Inflammatory macrophage treated with lipopolysaccharide for 1 hour (primary cell): Measurements from ENCODE around the gene HPS5.
"Not testable (repeated sequence)": the region's sequence is repeated elsewhere in the genome, so short reads cannot be mapped to it uniquely, and the experiment has no call there.

Source experiments
- DNase-seq, 2 donors: peaks; one replicate each; pipeline ENCODE4 v3.0.0-alpha.2; 2020 to 2022

The HPS5 gene

DNA sequence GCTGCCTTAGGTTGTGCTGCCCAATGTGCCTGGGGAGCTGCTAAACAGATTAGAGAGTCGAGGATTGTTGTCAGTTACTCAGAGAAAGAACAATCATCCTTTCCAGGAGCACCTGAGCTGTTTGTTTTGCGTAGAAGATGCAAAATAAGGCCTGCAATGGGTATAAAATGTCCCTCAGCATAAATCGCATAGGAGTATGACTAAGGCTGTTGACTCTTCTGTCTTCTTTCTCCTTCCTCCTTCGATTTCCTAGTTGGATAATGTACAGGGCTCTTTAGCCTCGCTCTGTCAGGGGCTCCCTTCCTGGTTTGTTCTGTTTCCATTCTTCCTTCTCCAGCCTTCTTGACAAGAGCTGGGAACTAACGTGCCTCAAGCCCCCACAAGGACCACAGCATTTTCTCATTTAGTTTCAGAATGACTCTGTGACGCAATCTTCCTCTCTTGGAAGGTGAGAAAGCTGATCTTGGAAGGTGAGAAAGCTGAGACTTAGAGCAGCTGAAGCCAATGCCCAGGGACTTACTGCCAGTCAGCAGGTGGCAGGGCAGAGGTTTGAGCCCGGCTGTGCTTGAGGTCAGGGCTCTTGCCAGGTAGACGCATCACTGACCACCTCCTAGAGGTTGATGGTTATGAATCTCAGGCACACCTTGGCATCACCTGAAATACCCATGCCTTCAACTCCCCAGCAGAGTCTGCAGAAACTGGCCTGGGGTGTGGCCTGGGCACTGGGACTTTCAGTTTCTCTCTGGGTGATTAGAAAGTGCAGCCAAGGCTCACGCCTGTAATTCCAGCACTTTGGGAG is 54.4 kb downstream of the HPS5 start:
- DNase-seq: not testable (repeated sequence)

DNA sequence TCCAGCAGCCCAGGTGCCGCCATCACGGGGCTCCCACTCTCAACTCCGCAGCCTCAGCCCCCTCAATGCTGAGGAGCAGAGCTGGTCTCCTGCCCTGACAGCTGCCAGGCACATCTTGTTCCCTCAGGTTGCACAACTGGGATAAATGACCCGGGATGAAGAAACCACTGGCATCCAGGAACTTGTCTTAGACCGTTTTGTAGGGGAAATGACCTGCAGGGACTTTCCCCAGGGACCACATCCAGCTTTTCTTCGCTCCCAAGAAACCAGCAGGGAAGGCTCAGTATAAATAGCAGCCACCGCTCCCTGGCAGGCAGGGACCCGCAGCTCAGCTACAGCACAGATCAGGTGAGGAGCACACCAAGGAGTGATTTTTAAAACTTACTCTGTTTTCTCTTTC is 56.0 kb downstream of the HPS5 start, which contains the start of gene SAA1:
SAA1 (plus strand) TSS at position 316 of the 400 bp plus-strand sequence. CDS start 624 bp downstream, outside the sequence.
- DNase-seq: no peak

DNA sequence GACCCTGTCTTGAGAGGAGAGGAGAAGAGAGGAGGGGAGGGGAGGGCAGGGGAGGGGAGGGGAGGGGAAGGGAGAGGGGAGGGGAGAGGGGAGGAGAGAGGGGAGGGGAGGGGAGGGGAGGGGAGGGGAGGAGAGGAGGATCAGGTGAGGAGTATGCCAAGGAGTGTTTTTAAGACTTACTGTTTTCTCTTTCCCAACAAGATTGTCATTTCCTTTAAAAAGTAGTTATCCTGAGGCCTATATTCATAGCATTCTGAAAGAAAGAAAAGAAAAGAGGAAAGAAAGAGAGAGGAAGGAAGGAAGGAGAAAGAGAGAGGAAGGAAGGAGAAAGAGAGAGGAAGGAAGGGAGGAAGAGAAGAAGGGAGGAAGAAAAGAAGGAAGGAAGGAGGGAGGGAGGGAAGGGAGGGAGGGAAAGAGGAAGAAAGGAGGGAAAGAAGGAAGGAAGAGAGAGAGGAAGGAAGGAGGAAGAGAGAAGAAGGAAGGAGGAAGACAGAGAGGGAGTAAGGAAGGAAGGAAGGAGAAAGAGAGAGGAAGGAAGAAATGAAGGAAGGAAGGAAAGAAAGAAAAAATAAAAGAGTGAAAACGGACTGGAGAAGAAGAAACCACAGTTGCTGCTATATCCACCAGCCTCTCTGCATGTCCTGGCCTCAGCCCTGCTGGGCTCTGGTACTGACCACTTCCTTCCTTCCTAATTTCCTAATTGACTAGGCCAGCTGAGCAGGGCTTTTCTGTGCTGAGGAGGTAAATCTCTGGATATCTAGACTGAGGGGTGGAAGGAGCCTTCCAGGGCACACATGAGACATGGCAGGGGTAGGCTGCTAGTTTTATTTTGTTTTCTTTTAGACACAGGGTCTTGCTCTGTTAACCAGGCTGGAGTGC is 57.0 kb downstream of the HPS5 start:
- no peak for DNase-seq

DNA sequence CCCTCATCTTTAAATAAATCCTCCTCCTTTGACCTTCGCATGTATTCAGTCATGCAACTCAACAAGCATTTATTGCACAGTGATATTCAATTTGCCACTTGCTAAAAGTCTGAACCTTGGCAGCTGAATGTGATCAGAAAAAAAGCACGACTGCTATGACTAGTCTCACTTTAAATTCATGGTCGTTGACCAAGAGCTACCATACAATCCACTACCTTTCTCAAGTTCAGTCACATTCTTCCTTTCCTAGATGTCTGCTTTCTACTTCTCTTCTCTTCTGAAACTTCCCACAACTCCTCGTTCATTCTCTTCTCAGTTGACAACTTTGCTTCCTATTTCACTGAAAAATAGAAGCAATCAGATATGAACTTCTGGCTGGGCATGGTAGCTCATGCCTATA is 57.9 kb downstream of the HPS5 start:
- no peak for DNase-seq

DNA sequence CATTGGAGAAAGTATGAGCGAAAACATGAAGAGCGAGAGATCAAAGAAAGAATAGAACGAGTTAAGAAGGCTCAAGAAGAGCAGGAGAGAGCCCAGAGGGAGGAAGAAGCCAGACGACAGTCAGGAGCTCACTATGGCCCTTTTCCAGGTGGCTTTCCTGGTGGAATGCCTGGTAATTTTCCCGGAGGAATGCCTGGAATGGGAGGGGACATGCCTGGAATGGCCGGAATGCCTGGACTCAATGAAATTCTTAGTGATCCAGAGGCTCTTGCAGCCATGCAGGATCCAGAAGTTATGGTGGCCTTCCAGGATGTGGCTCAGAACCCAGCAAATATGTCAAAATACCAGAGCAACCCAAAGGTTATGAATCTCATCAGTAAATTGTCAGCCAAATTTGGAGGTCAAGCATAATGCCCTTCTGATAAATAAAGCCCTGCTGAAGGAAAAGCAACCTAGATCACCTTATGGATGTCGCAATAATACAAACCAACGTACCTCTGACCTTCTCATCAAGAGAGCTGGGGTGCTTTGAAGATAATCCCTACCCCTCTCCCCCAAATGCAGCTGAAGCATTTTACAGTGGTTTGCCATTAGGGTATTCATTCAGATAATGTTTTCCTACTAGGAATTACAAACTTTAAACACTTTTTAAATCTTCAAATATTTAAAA is 59.1 kb downstream of the HPS5 start:
- DNase-seq: not testable (repeated sequence)

DNA sequence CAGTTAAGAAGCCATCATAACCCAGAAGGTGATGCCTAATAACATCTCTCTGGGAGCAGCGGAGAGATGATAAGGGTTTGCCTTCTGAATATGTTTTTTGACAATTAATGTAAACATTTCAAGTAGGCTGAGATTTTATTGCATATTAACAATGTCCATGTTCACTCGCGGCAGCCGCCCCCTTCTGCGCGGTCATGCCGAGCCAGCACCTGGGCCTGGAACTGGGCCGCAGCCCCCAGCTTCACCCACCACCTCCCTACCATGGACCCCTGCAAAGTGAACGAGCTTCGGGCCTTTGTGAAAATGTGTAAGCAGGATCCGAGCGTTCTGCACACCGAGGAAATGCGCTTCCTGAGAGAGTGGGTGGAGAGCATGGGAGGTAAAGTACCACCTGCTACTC is 60.2 kb downstream of the HPS5 start:
- DNase-seq: no peak

DNA sequence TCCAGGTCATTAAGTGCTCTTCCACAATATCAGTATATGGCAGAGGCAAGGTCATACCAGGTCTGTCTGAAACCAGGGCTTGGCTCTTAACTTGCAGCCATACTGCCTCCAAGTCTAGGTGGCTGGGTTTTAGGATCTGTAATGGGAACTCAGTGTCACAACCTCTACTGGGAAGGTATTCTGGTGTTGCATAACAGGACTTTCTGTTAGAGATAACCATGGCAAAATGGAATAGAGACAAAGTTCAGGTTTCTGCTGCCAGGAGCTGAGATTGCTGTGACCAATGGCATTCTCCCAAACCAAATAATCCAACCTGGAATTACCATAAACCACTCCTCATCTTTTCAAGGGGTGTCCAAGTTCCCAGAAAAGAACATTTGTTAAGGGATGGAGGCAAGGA is 62.7 kb downstream of the HPS5 start:
- DNase-seq: no peak

DNA sequence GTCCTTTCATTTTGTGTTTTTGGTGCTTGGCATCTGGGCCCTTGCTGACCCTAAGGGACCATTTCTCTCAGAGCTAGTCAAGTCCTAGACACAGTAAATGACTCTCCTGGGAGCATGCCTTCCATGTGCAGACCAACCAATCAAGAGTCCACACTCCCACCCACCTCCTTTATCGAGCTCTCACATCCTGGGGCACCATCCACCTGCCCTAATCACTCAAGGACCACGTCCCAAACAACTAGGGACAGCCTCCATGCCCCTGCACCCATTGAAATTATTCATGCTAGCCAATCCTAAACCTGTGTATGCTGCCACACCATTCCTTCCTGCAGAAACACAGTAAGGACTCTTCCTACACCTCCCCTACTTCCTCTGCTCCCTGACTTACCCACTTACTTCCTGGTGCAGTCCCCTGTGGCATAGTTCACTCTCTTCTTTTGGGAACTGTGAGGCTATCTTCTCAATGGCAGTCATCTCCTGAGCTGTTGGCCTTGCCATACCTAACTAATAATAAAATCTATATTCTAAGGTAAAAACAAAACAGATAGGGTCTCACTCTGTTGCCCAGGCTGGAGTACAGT is 67.1 kb downstream of the HPS5 start:
- DNase-seq: peak in 1 of 2 donors; percentile 5

DNA sequence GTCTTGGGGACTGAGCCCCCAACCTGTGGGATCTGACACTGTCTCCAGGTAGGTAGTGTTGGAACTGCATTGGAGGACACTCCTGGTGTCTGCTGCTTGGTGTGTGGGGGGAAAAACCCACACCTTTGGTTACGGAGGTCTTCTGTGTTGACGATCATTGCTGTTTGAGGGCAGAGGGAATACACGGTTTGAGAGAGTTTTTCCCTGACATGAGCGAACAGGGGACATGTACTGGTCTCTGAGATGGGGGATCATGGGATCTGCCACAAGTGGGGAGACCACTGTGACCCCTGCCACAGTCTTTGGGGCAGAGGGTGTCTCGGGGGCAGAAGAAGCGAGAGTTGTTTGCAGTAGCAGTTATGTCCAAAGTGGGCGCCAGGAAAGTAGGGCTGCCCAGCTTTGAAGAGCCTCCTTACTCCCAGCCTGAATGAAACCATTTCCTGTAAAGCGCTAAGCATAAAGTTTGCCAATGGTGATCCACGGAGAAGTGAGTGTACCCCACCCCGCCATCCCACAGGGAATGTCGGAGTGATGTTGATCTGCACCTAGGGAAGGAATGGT is 68.1 kb downstream of the HPS5 start:
- DNase-seq: no peak

DNA sequence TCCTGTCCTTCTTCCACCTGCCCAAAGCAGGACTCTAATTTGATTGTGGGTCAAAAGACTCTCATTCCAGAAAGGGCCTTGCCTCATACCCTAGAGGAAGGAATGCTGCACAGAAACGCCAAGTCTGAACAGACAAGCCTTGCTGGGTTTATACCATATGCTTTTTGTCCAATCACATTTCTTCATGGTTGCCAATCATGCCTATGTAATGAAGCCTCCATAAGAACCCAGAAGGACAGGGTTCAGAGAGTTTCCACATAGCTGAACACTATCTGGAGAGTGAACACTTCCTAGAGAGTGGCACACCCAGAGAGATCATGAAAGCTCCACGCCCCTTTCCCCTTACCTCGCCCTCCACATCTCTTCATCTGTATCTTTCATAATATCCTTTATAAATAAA is 68.7 kb downstream of the HPS5 start:
- no peak for DNase-seq

DNA sequence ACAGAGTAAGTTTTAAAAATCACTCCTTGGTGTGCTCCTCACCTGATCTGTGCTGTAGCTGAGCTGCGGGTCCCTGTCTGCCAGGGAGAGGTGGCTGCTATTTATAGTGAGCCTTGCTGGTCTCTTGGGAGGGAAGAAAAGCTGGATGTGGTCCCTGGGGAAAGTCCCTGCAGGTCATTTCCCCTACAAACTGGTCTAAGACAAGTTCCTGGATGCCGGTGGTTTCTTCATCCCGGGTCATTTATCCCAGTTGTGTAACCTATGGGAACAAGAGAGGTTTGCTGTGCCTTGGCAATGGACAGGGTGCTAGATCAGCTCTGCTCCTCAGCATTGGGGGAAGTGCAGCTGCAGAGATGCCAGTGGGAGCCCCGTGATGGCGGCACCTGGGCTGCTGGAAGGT is 73.4 kb downstream of the HPS5 start, which contains the start of gene SAA2:
SAA2 (minus strand) TSS at position 108 of the 400 bp plus-strand sequence. CDS start 657 bp downstream, outside the sequence.
- DNase-seq: peak in 1 of 2 donors; percentile 14

DNA sequence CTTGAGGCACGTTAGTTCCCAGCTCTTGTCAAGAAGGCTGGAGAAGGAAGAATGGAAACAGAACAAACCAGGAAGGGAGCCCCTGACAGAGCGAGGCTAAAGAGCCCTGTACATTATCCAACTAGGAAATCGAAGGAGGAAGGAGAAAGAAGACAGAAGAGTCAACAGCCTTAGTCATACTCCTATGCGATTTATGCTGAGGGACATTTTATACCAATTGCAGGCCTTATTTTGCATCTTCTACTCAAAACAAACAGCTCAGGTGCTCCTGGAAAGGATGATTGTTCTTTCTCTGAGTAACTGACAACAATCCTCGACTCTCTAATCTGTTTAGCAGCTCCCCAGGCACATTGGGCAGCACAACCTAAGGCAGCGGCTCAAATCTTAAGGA is 74.8 kb downstream of the HPS5 start:
- not testable (repeated sequence) for DNase-seq

DNA sequence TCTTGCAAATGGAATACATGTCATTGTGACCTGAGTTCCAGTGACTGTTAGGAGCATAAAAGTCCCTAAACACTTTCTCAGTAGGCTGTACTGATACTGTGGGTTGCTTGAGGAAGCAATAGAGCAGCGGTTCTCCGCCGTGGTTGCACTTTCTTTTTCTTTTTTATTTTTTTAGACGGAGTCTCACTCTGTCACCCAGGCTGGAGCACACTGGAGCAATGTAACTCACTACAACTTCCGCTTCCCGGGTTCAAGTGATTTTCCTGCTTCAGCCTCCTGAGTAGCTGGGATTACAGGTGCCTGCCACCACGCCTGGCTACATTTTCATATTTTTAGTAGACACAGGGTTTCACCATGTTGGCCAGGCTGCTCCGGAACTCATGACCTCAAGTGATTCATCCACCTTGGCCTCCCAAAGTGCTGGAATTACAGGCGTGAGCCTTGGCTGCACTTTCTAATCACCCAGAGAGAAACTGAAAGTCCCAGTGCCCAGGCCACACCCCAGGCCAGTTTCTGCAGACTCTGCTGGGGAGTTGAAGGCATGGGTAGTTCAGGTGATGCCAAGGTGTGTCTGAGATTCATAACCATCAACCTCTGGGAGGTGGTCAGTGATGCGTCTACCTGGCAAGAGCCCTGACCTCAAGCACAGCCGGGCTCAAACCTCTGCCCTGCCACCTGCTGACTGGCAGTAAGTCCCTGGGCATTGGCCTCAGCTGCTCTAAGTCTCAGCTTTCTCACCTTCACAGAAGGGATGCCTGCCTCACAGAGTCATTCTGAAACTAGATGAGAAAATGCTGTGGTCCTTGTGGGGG is 75.4 kb downstream of the HPS5 start:
- peak; percentile 20 to 54 for DNase-seq

DNA sequence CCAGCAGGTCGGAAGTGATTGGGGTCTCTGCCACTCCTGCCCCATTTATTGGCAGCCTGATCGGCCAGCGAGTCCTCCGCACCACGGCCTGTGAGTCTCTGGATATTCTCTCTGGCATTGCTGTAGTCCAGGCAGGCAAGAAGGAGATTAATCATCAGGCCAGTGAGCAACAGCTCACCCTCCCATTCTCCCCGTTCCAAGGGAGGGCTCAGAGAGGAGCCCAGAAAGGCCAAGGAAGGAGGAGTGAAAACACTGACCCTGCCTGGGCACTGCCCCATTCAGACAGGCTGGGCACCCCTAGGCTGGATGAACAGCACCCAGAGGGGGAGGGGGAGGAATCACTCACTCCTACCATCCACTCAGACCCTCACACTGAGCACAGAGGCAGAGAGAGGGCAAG is 76.5 kb downstream of the HPS5 start:
- DNase-seq: no peak

DNA sequence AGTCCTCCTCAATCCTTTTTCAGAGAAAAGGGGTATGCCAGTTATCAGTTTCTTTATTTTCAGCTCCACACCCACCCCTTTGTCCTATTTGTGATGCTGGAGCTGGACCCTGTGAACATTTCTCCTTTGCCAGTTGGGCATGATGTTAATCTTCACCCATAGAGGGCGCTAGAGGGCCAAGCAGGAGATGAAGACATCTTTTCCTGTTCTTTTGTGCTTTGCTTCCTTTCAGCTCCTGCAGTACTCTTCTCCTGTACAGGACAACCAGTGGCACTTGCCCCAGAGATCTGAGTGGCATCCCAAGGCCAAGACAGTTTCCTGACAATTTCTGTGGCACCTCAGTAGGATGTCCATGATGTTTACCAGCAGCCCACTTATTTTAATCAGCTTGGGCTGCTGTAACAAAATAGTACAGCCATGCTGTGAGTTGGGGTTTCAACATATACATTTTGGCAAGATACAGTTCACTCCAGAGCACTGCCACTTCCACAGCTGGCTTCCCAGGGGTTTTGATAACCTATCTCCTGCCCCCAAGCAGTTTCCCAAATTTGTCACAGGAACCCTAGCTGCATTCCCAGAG is 78.1 kb downstream of the HPS5 start:
- DNase-seq: peak; percentile 48 to 86

DNA sequence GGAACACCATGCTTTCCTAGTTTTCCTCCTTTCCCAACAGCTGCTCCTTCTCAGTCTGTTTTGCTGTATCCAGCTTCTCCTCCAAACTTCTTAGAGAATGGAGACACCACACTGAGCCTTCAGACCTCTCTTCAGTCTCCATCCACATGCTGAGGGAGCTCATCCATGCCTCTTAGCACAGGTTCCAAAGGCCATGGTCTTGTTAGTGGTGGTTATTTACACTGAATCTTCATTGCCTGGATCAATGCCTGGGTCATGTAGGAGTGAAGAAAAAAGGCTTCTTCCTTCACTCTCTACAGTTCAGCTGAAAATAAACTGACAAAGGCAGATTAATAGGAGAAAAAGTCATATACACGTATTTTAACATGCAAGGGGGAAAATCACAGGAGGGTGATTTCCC is 82.3 kb downstream of the HPS5 start:
- DNase-seq: no peak

DNA sequence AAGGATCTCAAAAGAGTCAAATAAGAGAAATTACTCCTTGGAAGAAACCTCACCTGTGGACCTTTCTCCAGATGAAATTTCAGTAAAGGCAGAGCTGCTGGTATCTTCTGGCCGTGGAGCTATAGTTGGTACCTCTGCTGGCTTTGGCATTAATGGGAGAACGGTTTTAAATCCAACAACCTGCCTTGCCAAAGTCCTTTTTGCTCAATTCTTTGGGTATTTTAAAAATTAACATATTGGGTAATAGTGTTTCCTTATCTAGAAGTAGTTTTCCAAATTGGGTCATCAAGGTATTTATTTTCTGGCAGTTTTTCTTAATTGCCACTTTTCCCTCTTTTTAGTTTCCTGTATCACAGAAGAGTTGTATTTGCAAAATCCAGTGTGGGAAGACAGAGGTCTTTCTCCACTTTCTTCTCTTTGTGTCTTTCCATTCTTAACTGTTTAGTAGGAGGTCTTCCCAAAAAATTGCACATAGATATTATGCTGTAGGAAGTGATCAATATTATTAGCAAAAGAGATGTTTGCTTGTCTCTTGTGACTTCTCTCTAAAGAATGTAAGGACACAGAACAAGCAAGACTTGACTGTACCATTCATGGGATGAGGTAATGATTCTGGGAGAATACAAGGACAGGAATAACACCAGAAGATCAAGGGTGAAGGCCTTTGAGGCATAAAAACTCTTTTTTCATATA is 85.1 kb downstream of the HPS5 start, which contains the start of gene SAA4:
SAA4 (minus strand) TSS at position 139 of the 693 bp plus-strand sequence. CDS start 876 bp downstream, outside the sequence.
- DNase-seq: no peak

DNA sequence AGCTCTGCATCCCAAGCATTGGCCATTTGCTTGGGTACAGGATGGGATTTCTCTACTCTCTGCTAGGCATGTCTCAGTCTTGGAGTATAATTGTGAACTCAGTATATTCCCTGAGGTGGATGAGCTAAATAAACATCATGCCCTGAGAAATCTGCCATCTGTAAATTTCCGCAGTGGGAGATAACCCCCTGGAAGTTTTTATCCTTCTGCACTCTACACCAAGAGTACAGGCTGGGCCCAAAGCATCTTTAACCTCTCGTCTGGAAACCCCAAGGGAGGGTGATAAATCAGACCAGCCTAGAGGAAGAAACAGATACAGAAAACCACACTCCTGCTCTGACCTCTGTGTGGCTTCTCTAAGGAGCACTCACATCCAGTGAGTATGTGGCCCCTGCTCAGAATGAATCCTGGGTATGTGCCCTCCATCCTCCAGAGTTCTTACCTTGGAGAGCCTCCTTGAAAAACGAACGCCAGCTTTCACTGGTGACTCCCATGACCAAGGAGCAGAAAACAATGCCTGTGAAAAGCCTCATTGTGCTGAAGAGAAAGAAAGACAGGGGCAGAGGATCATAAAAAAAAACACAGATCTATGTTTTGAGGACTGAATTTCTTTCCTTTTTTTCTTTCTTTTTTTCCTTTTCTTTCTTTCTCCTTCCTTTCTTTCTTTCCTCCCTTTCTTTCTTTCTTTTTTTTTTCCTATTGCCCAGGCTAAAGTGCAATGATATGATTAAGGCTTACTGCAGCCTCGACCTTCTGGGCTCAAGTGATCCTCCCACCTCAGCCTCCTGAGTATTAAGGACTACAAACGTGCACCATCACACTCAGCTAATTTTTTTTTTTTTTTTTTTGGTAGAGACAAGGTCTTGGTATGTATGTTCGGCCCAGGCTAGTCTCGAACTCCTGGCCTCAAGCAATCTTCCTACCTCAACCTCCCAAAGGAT is 86.3 kb downstream of the HPS5 start:
- no peak for DNase-seq

DNA sequence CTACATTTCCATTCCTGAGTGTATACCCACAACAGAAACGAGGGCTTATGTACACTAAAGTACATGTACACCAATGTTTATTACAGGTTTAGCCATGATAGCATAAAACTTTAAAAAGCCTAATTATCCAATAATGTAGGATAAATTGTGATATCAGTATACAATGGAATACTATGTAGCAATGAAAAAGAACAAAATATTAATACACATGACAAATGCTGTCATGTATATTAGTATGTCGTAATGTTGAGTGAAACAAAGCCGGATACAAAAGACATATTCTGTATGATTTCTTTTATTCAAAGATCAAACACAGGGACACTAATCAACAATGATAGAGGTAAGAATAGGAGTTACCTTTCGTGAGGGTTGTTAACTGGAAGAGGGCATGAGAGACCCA is 88.0 kb downstream of the HPS5 start:
- DNase-seq: no peak
